GM19238 (cell line): ENCODE results near the gene ZNF428.
"Not testable (repeated sequence)": the region's sequence is repeated elsewhere in the genome, so short reads cannot be mapped to it uniquely, and the experiment has no call there.

ENCODE experiments used
- DNase-seq: peaks from one replicate; pipeline ENCODE4 v3.0.0; 2011; ENCODE audit warnings: low spot score; ENCODE audit not compliant: insufficient read length

The ZNF428 gene

DNA sequence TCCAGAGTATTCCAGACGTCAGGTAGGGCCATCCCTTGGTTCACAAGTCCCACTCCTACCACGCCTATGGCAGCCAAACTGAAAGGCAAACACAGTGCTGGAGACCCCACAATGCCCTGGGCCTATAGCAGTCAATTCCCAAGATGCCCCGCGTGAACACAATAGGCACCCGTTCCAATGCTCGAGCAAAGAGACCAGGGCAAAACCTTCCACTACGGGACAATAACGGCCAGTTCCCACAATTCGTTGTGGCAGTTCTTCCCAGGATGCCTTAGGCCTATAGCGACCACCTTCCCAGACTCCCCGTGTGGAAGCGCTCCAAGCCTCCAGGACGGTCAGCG lies 538 bp downstream of the ZNF428 start:
- peak; percentile 62 for DNase-seq

DNA sequence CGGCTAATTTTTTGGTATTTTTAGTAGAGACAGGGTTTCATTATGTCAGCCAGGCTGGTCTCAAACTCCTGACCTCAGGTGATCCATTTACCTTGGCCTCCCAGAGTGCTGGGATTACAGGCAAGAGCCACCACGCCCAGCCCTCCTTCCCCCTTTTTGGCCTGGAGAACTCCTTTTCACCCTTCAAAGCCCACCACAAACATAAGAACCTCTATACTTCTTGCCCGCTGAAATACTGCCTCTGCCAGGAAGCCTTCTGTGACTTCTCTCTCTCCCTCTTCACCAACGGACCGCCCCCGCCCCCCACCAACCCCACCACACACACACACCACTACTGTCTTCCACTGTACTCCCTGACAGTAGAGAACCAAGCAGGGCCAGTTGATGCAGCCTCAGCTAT lies 2.5 kb downstream of the ZNF428 start:
- DNase-seq, result no peak

- no peak for DNase-seq
These were observed 3.1 kb downstream of the ZNF428 start for GRCh38 chr19:43616306-43616705.

- DNase-seq, result no peak
These were observed 7.1 kb downstream of the ZNF428 start for GRCh38 chr19:43612374-43612773.

- DNase-seq, result no peak
These were observed 7.6 kb downstream of the ZNF428 start, which contains the start of gene SRRM5 for GRCh38 chr19:43611788-43612187. Gene SRRM5 (plus strand): TSS chr19:43612088. CDS start chr19:43612122, 34 bp downstream.

GRCh38 chr19:43610493-43610892 lies 8.9 kb downstream of the ZNF428 start:
- no peak for DNase-seq

DNA sequence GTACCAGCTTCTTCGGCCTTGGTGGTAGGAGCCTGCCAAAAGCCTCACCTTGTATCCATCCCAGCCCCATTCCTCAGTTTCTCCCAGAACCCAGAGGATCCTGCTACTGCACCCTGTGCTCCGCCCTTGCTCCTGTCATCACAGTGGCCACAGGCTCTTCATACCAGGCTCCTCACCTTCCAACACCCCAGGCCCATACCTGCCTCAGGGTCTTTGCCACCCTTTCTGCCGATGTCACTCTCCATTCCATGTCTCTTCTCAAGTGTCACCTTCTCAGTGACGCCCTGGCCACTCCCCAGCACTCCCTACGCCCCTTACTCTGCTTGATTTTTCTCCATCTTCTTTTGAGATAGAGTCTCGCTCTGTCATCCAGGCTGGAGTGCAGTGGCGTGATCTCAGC lies 9.6 kb downstream of the ZNF428 start:
- DNase-seq, result no peak

DNA sequence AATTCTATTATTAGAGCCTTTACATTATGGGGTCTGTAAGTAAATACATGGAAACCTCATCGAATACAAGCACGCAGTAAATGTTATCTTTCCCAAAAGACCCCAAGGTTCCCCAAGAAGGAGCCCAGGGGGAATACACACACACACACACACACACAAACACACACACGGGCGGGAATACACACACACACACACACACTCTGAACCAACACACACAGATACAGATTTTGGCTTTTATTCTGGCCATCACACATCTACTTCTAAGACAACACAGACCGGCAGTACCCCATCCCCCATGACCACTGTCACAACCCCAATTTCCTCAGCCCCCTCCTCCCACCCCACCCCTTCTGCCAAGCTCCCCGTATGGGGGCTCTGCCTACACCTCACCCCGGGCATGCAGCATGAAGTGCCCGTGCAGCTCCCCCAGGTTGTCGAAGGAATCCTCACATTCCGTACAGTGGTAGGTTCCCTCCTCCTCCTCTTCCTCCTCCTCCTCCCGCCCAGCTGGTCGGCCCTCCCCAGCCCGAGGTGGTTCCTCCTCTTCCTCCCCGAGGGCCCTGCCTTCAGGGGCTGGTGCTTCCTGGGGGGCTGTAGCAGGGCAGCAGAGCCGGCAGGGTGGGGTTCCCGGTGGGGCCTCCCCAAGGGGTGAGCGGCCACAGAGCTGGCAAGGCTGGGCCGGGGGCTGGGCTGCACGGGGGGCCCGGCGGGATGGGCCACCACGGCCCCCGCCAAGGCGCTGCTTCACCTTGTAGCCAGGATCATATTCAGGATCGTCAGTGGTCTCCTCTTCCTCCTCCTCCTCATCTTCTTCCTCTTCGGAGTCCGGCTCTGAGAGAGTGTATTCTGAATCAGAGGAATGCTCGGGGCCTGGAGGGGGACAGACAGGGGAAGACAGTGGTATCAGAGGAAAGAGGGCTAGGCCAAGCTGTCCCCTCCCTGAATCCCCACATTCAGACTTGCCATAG lies 11.9 kb downstream of the ZNF428 start:
- DNase-seq, result no peak

DNA sequence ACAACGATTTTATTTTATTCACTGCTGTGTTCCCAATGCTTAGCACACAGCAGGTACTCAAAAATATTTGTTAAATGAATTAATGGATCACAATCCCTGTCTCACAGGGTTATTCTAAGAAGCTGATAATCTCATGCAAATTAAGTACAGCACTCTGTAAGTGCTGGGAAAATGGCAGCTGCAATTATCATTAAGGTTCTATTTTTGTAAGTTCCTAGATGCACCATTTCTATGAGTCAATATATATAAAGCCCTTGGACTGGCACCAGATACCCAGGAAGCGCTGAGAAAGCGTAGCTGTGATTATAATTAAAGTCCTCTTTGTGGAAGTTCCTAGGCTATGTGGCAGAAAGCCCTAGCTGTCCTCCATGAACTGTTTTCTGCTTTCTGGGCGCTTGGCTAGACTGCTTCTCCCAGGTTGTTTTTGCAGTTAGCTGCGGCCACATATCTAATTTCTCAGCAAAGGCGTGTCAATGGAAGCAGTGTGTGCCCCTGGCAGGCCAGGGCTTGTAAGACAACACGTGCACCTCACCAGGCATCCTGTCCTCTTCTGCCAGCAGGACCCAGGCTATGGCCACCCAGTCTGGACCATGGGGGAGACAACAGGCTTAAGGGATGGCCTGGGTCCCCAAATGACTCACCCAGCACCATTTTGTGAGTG lies 12.7 kb downstream of the ZNF428 start:
- no peak for DNase-seq

- no peak for DNase-seq
These were observed 13.4 kb downstream of the ZNF428 start for GRCh38 chr19:43605875-43606568.

- not testable (repeated sequence) for DNase-seq
These were observed 19.1 kb downstream of the ZNF428 start for GRCh38 chr19:43600326-43600725.

- no peak for DNase-seq
These were observed 19.7 kb downstream of the ZNF428 start for GRCh38 chr19:43599635-43600295.

DNA sequence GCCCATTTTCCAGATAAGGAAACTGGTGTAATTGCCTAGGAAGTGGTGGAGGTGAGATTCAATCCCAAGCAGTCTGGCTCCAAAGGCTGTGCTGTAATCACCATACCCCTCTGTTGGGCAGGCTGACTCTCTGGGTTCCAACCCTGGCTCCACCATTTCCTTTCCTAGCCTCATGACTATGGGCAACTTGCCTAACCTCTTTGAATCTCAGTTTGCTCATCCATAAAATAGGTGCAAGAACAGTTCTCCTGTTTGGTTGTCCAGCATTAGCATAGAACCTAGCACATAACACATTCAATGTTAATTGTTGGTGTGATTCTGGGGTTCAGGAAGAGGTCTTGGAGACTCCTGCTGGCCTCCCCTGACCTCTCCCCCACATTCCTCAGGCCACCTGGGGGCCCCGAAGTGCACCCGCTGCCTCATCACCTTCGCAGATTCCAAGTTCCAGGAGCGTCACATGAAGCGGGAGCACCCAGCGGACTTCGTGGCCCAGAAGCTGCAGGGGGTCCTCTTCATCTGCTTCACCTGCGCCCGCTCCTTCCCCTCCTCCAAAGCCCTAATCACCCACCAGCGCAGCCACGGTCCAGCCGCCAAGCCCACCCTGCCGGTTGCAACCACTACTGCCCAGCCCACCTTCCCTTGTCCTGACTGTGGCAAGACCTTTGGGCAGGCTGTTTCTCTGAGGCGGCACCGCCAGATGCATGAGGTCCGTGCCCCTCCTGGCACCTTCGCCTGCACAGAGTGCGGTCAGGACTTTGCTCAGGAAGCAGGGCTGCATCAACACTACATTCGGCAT lies 20.8 kb downstream of the ZNF428 start:
- no peak for DNase-seq

- no peak for DNase-seq
These were observed 21.6 kb downstream of the ZNF428 start for GRCh38 chr19:43597876-43598275.

GRCh38 chr19:43596842-43597461 lies 22.5 kb downstream of the ZNF428 start:
- DNase-seq, result no peak

GRCh38 chr19:43595999-43596841 lies 23.2 kb downstream of the ZNF428 start, which contains the start of the genes IRGQ and ZNF576:
Gene IRGQ (minus strand): TSS chr19:43596134. CDS start chr19:43595338, 796 bp downstream.
Gene ZNF576 (plus strand): TSS chr19:43596595. CDS start chr19:43597109, 514 bp downstream.
- DNase-seq, result peak; percentile 95

- no peak for DNase-seq
These were observed 23.8 kb downstream of the ZNF428 start for GRCh38 chr19:43595605-43595998.

DNA sequence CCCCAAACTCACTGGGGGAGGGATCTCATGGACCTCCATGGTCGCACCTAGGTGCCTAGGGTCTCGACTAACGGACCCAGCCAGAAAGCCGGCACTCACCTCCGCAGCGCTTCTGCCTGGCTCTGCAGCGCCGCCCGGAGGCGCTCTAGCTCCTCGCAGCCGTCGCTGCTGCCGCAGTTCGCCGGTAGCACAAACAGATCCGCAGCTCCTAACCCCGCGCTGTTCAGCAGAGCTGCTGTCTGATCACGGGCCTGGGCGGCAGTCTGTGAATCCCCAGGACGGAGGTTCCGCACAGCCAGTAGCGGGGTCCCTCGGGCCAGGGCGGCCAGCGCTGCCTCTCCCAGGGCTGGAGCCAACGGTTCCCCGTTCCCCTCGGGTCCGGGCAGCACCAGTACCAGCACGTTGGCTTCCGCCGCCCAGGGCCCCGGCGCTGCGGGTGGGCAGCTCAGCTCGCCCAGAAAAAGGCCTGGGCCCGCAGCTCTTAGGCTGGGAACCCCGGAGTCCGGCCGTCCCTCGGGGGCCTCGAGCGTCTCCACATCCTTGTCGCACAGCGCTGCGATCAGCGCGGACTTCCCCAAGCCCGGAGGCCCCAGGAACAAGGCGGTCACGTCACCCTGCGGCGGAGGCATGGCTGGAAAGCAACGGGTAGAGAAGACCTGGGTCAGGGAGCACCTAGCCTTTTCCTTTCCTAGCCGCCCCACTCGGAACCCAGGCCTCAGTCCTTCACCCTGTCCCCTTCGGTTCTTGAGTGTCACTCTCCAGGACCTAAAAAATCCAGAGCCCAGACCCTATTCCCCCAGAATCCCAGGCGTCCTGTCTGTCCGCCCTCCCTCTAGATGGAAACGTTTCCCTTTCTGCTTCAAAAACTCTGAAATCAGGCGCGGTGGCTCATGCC lies 24.5 kb downstream of the ZNF428 start:
- DNase-seq, result peak; percentile 62
